Stomach (tissue), 4 donors: ENCODE measurements around the gene WFDC12.

Experiments used
- CTCF ChIP-seq, 7 experiments: fragments of 450-650 bp in 4 of 7; fragments of 200-600 bp in 3 of 7; sonication (generic) in 3 of 7; IDR thresholded peaks; one replicate each; pipeline ENCODE4 v1.5.1; 2016 to 2019; ENCODE audit warnings: antibody characterized with exemption in 7 of 7, control low read depth in 2 of 7, mild to moderate bottlenecking in 1 of 7
- POLR2AphosphoS5 ChIP-seq, 3 donors: sonication (generic); formaldehyde crosslinking; IDR thresholded peaks; one replicate each; pipeline ENCODE4 v1.6.1; 2016; ENCODE audit warnings: antibody characterized with exemption in 3 of 3

- no peak for TF ChIP-seq POLR2AphosphoS5 (IDR thresholded peaks at IDR 0.05)
- no peak for TF ChIP-seq CTCF (IDR thresholded peaks at IDR 0.05)
These were observed 14.6 kb downstream of the WFDC12 start for GRCh38 chr20:45109634-45110033.
